Keratinocyte (primary cell): ENCODE measurements around the gene NCBP3.

Source experiments
- EZH2 ChIP-seq: IDR thresholded peaks from one replicate; pipeline ENCODE4 v1.6.1; 2012; ENCODE audit warnings: inconsistent platforms, mild to moderate bottlenecking, low read length, moderate library complexity
- TF ChIP-seq, protein P1 (sequence below), 3 experiments: IDR thresholded peaks in 1 of 3; conservative IDR thresholded peaks in 1 of 3; optimal IDR thresholded peaks in 1 of 3; 2 replicates in 2 of 3; 3 replicates in 1 of 3; pipeline versions ENCODE3 to v1.5.1; 2011; ENCODE audit warnings: low read length in 3 of 3, mild to moderate bottlenecking in 3 of 3, moderate library complexity in 2 of 3, control low read depth in 1 of 3, inconsistent platforms in 1 of 3; ENCODE audit not compliant: insufficient read depth in 2 of 3; ENCODE audit errors: extremely low read depth in 1 of 3

GRCh38 chr17:3755335-3756030 lies 90.6 kb downstream of the NCBP3 start:
- TF ChIP-seq, protein P1, sequence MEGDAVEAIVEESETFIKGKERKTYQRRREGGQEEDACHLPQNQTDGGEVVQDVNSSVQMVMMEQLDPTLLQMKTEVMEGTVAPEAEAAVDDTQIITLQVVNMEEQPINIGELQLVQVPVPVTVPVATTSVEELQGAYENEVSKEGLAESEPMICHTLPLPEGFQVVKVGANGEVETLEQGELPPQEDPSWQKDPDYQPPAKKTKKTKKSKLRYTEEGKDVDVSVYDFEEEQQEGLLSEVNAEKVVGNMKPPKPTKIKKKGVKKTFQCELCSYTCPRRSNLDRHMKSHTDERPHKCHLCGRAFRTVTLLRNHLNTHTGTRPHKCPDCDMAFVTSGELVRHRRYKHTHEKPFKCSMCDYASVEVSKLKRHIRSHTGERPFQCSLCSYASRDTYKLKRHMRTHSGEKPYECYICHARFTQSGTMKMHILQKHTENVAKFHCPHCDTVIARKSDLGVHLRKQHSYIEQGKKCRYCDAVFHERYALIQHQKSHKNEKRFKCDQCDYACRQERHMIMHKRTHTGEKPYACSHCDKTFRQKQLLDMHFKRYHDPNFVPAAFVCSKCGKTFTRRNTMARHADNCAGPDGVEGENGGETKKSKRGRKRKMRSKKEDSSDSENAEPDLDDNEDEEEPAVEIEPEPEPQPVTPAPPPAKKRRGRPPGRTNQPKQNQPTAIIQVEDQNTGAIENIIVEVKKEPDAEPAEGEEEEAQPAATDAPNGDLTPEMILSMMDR (optimal IDR thresholded peaks at IDR 0.05 in 1 of 3, IDR thresholded peaks at IDR 0.05 in 1 of 3, conservative IDR thresholded peaks at IDR 0.05 in 1 of 3; ENCODE audit: extremely low read depth in 1 of 3, insufficient read depth in 2 of 3, low read length in 3 of 3), result no peak
- no peak for TF ChIP-seq EZH2
